HCT116 (cell line): Measurements from ENCODE around the gene AADACL4. TPM values are rescaled to one million over a fixed set of nuclear protein-coding genes. Genes with fewer than 3 reads are reported as not detected.

Experiments used
- total RNA-seq: library from RNA; stranded (reverse); gene quantifications from one replicate; pipeline ENCODE4 v1.2.1, GENCODE V29; 2021; ENCODE audit not compliant: unreplicated experiment

Gene AADACL4
- total RNA-seq, 1 experiment from 2014 or later = not detected

Other genes starting within 250 kb of the AADACL4 start
- gene DHRS3, start 25.9 kb upstream of the AADACL4 start, total RNA-seq = 87.0 TPM
- not detected for gene AADACL3, start 72.0 kb downstream of the AADACL4 start, total RNA-seq
- not detected for gene CFAP107, start 102.1 kb downstream of the AADACL4 start, total RNA-seq
- not detected for gene PRAMEF12, start 129.7 kb downstream of the AADACL4 start, total RNA-seq
- gene PRAMEF1, start 147.3 kb downstream of the AADACL4 start, total RNA-seq = not detected
- not detected for gene PRAMEF11, start 187.3 kb downstream of the AADACL4 start, total RNA-seq
- not detected for gene HNRNPCL1, start 204.6 kb downstream of the AADACL4 start, total RNA-seq
- gene PRAMEF2, start 213.0 kb downstream of the AADACL4 start, total RNA-seq = not detected
- not detected for gene PRAMEF4, start 242.1 kb downstream of the AADACL4 start, total RNA-seq